HG03558 (cell line): ENCODE data around the gene WDR86.

Experiments used
- ATAC-seq: cut with Tn5 transposase; IDR thresholded peaks from one replicate; pipeline ENCODE4 v1.9.1; 2021; ENCODE audit warnings: moderate number of reproducible peaks; ENCODE audit not compliant: unreplicated experiment; ENCODE audit errors: extremely low read depth

WDR86 gene

GRCh38 chr7:151409667-151410404 lies at the start of gene WDR86:
Gene WDR86 (minus strand): TSS chr7:151410038. CDS start chr7:151409589, 449 bp downstream.
- no peak for ATAC-seq

GRCh38 chr7:151457534-151457933 lies 47.7 kb upstream of the WDR86 start:
- ATAC-seq: no peak

- ATAC-seq: no peak
Measured at GRCh38 chr7:151456782-151457181, 46.9 kb upstream of the WDR86 start.

- ATAC-seq: no peak
Measured at GRCh38 chr7:151456276-151456675, 46.4 kb upstream of the WDR86 start.

GRCh38 chr7:151455690-151456089 lies 45.9 kb upstream of the WDR86 start:
- no peak for ATAC-seq

GRCh38 chr7:151454932-151455530 lies 45.2 kb upstream of the WDR86 start:
- ATAC-seq: no peak

GRCh38 chr7:151454305-151454704 lies 44.5 kb upstream of the WDR86 start:
- ATAC-seq: no peak

GRCh38 chr7:151453326-151453791 lies 43.5 kb upstream of the WDR86 start:
- no peak for ATAC-seq

GRCh38 chr7:151452680-151453325 lies 43.0 kb upstream of the WDR86 start:
- no peak for ATAC-seq

- no peak for ATAC-seq
Measured at GRCh38 chr7:151451626-151452571, 42.1 kb upstream of the WDR86 start.

GRCh38 chr7:151451156-151451555 lies 41.3 kb upstream of the WDR86 start:
- no peak for ATAC-seq

GRCh38 chr7:151449990-151450389 lies 40.2 kb upstream of the WDR86 start:
- no peak for ATAC-seq

- no peak for ATAC-seq
Measured at GRCh38 chr7:151448261-151449252, 38.7 kb upstream of the WDR86 start.

GRCh38 chr7:151447901-151448260 lies 38.0 kb upstream of the WDR86 start:
- no peak for ATAC-seq

- no peak for ATAC-seq
Measured at GRCh38 chr7:151447312-151447711, 37.5 kb upstream of the WDR86 start.

- no peak for ATAC-seq
Measured at GRCh38 chr7:151446412-151446811, 36.6 kb upstream of the WDR86 start.

GRCh38 chr7:151444632-151445031 lies 34.8 kb upstream of the WDR86 start:
- no peak for ATAC-seq

- no peak for ATAC-seq
Measured at GRCh38 chr7:151442776-151443496, 33.1 kb upstream of the WDR86 start.
